HG03159 (cell line): Measurements from ENCODE around the gene CPT1A.

Experiments used
- ATAC-seq: cut with Tn5 transposase; IDR thresholded peaks from one replicate; pipeline ENCODE4 v1.9.1; 2021; ENCODE audit warnings: mild to moderate bottlenecking, moderate library complexity; ENCODE audit not compliant: unreplicated experiment

CPT1A gene

DNA sequence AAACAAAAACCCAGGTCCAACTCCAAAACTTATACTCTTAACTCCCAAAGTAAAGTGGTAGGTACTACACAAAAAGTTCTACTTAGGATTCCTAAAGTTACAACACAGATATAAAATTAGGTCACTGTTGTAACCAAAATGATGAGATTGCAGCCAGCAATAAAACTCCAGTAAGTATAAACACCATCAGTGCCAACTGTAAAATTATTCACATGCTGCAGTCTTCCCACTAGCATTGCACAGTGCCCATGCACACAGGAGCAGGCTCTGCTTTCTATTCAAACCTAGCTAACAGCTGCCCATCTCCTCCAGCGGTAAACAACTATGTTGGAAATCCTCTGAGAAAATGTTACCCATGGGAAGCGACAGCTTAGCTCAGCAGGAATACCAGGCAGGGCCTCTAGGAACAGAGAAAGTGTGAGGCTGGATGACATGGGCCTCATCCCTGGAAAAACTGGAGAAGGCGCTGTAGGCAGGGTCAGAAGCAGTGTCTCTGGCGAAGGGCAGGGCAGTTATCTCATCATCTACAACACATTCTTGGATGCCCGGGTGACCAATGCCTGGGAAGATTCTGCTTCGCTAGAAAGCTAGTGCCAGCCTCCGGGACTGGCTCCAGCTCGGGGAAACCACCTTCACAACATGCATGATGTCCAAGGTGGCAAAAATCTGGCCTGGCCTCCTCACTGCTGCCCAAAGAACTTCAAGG is 9.1 kb downstream of the CPT1A start:
- no peak for ATAC-seq

DNA sequence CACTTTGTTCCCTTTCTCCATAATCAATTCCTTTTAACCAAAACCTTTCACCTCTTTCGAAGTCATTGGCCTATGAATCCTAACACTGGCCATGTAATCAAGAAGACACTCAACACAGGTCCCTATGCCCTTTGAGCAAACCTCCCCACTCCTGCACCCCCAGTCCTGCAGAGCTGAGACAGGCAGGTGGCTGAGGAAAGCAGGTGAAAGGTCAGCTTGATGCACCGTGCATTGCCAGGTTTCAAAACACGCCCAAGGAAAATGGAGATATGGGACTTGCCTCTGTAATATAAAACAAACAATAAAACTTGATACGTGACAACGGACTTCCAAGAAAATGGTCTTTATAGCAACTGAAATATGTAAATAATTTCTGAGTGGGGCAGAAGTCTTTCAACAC is 10.6 kb downstream of the CPT1A start:
- no peak for ATAC-seq

DNA sequence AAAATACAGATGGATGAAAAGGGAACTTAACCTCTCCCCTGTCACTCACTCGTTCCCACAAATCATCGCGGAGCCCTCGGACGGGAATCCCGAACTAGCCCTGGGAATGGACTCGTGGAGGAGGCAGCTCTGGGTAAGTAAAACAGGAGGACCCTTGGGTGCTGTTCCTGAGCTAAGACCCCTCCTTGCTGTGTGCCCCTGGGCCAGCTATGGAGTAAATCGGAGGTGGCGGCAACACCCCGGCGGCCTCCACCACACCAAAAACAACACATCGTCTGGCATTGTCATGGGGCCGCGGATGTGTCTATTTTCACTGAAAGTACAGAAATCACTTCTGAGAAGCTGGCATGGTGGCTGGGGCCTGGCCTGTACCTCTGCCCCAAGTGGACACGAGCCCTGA is 12.1 kb downstream of the CPT1A start:
- no peak for ATAC-seq

DNA sequence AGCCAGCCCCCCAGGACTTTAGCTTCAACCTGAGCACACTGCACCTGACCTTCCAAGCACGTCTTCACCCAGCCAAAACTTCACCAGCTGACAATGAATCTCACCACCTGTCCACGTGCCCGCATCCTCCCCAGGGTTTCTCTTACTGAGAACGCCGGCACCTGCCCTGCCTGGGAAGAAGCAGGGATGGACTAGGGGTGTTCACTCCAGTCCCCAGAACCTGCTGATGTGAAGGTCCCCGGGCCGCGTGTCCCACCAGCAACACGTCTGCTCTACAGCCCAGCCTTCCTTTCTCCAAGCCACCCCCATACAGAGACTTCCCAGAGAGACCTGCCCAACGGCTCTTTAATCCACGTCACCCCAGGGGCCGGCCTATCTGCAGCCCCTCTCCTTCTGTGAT is 12.8 kb downstream of the CPT1A start:
- no peak for ATAC-seq

DNA sequence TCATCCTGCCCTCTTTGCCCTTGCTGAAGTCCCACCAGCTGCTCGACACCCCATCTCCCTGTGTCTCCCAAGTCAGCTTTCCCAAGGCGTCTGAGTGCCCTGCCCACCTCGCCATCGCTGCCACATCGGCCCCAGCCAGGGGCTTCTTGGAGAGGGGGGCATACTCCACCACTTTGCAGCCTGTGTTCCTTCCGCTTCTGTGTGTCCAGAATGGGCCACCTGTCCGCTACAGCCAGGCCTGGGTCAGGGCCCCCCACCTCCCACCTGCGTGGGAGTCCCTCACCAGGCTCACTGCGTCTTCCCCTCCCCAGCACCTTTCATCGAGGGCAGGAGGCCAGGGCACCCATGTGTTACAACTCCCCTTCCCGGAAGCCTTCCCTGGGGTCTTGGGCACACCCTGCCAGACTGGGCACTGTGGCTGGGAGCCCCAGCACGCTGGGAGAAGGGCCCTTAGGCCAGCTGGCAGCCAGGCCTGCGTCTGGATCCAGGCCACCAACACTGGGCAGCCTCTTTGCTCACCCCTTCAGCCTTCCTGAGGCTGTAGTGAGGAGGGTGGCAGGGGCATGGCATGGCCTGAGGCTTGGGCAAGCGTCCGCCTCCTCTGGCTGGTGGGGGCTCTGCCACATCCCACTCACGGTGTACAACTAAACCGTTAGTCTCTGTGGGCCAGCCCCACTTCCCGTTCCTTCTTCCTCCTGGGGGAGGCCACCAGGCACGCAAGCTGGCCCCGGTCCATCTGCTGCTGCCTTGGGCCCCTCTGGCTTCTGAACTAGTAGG is 13.4 kb downstream of the CPT1A start:
- ATAC-seq = no peak

DNA sequence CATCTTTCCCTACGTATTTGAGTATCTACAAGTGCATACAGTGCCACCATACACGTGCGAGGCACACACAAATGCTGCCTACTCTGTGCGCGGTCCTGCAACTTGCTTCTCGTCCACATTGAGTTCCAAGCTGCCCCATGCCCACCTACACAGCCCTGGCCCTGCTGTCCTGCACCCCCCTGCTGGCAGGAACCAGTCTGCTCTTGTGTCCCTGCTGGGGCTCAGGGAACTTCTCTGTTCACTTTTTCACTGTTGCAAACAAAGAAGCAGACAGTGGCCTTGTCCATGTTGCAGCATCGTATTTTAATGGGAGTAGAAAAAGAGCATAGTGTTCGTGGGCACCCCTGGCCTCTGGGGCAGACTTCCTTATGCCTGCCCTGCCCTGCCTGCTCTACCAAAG is 14.0 kb downstream of the CPT1A start:
- no peak for ATAC-seq

DNA sequence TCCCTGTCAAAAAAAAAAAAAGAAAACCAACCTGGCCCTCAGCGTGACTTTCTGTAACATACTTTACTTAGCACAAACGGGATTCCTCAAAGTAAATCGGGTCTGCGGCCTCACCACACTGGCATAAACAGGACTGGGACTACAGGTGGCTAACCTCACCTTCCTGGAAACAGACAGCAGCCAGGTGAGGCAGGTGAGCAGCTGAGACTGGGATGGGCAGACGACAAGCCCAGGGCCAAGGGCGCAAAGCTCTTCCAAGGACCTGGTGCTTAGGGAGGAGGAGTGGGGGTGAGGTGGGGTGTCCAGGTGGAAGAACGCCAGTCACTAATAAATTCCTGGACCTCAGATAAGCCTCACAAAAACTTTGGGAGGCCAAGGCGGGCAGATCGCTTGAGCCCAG is 15.0 kb downstream of the CPT1A start:
- ATAC-seq = no peak

DNA sequence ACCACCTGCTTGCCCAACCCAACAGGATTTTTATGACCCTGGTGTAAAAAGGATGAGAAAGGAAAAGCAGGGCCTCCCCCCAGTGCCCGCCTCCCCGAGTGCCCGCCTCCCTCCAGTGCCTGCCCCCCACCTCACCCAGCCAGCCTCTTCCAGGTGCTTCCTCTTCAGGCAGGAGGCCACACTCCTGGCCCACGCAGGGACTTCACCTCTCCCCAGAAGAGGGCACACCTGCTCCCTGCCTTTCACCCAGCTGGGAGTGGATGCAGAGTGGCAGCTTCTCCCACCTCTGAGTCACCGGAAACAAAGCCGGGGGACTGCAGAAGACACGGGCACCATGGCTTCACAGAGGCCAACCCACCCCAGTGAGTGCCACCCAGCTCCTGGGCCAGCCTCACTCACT is 16.1 kb downstream of the CPT1A start:
- ATAC-seq = no peak

DNA sequence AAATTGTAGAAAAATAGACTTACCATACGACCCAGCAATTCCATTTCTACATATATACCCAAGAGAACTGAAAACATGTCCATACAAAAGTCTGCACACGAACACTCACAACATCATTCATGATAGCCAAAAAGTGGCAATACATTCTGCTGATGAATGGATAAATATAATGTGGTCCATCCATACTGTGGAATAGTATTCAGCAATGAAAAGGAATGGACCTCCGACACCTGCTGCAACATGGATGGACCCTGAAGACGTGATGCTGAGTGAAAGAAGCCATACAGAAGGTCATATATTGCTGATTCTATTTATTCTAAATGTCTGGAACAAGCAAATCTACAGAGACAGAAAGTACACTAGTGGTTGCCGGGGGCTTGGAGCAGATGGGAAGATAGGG is 19.2 kb downstream of the CPT1A start:
- ATAC-seq = no peak

DNA sequence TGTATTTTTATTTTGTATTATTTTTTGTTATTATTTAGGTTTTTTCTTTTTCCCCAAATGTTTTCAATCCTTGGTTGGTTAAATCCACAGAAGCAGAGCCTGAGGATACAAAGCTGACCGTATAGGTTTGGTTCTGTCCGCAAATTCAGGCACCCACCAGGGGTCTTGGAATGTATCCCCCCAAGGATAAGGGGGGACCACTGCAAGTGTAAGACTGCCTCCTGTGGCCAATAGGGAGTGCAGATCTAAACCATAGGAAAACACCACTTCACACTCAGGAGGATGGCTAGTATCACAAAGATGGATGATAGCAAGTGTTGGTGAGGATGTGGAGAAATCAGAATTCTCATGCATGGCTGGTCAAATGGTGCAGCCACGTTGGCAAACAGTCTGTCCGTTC is 20.0 kb downstream of the CPT1A start:
- ATAC-seq = no peak

DNA sequence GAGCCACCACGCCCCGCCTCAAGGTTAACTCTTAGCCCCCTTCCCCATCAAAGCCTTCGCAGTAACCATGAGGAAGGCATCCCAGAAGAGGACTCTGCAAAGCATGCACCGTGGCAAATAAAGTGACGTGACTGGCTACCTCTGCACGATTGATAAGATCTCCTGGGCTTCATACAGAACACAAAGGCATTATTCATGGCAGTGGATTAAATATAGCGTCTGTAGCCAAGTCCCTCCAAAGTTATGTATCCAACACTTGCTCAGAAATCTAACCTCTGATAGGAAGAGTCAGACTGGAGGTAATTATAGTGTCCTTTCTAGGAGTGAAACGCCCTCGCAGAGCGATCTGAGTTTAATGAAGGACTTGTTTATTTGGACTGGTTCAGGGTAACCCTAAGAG is 22.4 kb downstream of the CPT1A start:
- ATAC-seq = no peak

DNA sequence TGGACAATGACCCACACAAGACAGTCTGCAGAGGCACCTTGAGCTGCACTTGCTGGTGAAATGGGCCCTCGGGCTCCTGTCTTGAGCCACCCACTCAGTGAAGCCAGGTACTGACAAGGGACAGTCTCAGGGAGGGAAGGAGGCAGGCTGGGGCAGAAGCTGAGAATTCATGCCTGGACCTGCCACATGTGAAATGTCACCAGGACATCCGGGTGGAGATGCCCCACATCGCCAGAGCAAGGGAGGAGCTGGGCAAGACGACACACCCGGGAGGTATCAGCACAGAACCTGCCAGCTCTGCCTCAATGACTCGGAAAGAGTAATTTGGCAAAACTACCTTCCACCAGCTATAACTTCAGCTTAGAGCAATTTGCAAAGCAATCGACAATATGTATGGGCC is 23.5 kb downstream of the CPT1A start:
- ATAC-seq = no peak

DNA sequence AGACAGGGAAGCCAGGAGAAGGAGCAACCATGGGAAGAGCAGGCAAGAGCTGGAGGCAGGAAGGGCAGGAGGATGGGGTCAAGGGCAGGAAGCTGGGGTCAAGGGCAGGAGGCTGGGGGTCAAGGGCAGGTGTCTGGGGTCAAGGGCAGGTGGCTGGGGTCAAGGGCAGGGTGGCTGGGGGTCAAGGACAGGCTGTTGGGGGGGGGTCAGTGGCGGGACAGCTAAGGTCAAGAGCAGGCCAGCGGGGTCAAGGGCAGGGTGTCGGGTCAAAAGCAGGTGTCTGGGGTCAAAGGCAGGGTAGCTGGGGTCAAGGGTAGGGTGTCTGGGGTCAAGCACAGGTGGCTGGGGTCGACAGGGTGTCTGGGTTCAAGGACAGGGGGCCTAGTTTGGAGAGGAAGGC is 24.2 kb downstream of the CPT1A start:
- no peak for ATAC-seq

DNA sequence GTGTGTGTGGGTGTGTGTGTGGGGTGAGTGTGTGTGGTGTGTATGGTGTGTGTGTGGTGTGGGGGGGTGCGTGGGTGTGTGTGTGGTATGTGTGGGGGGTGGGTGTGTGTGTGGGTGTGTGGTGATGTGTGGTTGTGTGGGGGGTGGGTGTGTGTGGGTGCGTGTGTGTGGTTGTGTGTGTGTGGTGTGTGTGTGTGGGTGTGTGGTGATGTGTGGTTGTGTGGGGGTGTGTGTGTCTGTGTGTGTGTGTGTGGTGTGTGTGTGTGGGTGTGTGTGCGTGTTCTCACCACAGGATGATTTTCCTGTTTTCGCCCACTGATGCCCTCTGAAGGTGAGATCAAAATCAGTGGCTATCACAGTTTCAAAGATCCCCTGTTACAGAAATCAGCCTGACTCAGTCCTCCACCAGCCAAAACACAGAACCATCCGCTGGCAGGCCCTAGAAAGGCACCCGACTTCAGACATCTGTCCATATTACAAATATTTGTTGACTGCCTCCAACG is 24.7 kb downstream of the CPT1A start:
- ATAC-seq = no peak

DNA sequence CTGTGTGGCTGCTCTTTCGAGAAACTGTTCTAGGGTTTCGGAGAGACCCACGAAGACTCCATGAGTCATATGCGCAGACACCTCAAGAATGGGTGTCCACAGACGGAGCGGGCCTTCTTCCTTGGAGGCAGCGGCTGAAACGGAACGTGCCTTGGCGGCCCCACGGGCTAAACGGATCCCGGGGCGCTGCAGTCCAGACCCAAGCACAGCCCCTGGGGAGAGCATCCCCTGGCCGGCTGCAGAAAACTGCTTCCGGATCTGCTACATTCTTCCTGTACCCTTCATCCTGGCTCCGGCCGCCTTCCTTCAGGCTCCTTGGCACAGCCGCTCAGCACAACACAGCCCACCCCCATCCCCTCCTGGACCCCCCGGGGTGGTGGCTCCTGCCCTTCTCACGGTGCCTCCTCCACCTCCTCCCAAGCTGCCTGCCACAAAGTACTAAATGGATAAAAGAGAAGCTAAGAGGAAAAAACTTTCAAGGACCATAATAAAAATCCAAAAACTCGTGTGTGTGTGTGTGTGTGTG is 25.4 kb downstream of the CPT1A start:
- ATAC-seq = no peak

DNA sequence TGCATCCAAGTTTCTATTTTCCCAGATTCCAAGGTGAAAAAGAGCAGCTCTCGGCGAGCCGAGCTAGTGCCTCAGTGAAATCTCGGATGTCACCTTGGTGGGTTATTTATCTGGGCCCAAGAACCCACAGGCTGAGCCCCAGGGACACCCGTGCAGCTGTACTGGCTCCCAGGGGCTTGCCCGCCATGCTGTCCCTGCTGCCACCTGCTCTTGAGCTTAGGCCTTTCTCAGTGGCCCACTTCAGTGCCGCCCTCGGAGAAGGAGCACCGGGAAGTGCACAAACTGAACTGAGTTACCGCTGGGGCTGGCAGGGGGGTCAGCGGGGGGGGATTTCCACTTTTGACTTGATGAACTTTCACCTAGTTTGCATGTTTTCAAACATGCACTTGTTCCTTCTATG is 27.9 kb downstream of the CPT1A start:
- no peak for ATAC-seq

DNA sequence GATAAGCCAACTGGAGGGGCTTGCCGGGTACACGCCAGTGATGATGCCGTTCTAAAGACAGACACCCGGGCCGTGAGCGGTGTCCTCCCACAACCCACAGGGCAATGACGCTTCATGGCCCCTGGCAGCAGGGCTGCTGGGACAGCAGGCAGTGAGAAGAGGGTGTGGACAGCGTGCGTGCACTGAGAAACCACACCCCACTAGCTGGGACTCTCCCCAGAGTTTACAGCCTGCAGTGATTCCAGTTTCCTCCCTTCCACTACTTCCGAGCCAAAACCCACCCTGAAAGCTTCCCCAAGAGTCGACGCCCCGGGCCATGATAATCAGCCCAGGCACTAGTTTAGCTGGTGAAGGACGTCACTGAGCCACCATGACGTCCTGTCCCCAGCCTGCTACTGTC is 29.2 kb downstream of the CPT1A start:
- ATAC-seq = no peak

DNA sequence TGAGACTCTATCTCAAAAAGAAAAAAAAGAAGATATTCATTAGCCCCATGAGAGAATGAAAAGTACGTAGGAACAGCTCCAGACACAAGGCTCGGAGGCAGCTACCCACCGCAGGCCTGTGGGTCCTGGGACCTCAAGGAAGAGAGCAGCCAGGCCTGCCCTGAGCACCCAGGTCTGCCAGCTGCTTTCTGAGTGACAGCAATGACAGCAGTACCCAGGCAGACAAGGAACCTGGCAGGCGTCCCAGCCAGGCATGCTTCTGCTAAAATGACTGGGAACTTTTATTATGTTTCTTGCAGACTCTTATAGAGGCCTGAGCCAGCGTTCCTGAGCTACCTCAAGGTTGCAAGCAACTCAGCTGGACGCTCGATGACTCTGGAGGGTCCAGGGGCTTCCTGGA is 31.6 kb downstream of the CPT1A start:
- no peak for ATAC-seq

DNA sequence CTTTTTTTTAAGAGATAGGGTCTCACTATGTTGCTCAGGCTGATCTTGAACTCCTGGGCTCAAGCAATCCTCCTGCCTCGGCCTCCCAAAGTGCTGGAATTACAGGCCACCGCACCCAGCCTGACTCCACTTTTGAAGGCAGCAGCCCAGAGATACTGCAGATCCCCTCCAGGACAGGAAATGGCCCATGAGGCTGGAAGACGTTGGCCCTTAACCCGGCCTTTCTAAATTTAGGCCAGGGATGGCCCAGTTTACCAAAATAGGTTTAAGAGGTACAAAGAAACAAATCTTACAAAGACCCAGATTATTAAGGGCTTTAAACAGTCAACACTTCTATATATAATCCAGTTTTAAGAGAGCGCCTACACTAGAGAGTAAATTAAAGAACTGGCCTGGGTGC is 32.2 kb downstream of the CPT1A start:
- no peak for ATAC-seq

DNA sequence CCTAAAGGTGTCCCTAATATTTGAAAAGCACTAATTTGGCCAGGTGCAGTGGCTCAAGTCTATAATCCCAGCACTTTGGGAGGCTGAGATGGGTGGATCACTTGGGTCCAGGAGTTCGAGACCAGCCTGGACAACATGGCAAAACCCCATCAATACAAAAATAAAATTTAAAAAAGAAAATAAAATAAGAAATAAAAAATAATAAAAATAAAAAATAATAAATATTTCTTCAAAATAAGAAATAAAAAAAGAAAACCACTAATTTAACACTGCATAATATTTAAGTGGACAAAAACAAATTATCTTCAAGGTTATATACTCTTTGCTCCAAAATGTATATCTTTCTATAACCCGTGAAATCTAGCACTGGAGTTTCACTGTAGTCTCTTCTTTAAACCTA is 32.9 kb downstream of the CPT1A start:
- ATAC-seq = no peak

DNA sequence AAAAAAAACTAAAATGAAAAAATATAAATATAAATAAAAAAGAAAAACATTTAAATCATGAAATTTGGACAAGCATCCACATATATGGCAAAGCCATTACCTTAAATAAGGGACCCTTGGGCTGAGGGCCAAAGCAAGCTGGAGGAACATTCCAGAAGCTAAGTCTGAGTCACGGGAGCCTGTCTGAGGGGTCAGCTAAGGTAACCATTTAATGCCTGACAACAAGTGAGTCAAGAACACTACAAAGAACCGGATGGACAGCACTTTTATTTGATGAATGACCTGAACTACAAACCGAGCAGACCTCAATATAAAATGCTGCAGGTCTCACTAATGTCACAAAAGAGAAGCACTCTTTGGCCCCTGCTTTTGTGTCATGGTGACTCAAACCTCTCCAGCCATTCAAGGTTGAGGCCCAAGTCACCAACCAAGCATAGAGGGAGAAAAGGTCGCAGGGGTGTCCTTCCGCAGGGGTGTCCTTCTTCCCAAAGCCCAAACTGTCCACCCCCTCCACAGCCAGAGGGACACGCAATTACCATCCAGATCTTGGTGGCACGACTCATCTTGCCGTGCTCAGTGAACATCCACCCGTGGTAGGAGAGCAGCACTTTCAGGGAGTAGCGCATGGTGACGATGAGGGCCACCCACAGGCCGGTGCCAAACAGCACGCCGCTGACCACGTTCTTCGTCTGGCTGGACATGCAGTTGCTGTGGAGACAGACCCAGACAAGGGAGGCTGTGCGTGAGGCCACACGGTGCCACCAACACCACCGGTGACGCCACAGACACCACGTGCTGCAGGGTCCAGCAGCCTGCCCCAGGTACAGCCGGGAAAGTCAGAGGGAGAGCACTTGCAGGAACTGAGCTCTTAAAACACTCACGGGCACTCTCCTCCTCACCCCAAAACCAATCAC is 34.5 kb downstream of the CPT1A start:
- ATAC-seq = no peak
